NCI-H2107 (cell line): ENCODE data around the gene NPC1L1.

Experiments
- DNase-seq: peaks from one replicate; lab custom pipeline; 2025; lab: John Stamatoyannopoulos, UW

Gene NPC1L1

DNA sequence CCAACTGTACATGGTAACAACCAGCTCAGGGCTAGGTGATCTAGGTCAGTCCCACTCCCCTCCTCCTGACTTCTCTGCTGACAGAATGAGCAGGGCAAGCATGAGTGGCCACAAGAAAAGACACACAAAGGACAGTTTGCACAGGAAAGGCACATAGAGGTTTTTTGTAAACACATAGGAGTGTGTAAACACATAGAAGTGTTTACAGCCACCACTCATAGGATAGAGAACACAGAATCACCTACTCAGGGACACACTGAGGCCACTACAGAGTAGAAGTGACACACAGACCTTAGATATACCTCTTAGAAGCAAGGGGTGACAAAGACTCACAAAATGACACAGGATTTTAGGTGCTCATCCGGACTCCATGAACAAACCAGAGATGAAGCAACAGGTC is 69.7 kb downstream of the NPC1L1 start:
- no peak for DNase-seq

DNA sequence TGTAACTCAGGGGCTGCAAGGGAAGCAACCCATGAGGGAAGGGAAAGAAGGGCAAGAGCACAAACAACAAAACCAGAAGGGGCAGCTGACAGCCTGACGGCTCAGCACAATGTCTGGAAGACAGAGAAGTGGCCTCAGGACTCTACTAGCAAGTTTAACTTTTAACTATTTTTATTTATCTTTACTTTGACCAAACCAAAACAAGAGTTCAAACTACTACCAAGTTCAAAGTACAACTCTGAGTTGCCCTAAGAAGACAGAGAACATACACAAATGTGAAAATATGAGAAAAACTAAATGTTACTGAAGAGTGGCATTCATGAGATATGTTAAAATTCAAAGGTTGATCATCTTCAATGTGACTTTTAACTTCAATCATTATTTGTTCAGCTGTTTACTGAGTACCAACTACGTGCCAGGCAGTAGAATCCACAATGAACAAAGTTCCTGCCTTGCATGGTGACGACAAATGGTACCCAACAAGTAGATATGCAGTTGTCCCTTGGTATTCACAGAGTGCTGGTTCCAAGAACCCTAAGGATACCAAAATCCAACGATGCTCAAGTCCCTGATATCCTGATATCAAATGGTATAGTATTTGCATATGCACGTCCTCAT is 70.4 kb downstream of the NPC1L1 start:
- DNase-seq: no peak

DNA sequence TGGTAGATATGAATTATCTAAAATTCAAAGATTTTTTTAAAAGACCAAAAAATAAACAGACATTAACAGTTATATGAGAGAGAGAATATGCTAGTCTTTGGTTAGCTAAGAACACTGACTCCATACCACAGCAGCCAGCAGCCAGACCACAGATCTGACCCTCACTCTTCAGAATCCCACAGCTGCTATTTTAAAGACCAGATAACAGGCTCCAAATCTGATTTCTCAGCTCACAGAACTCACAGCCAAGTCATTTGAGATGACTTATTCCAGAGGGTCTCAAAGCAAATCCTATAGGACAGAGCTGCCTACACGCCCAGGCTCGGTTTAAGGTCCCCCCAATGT is 71.0 kb downstream of the NPC1L1 start:
- no peak for DNase-seq

DNA sequence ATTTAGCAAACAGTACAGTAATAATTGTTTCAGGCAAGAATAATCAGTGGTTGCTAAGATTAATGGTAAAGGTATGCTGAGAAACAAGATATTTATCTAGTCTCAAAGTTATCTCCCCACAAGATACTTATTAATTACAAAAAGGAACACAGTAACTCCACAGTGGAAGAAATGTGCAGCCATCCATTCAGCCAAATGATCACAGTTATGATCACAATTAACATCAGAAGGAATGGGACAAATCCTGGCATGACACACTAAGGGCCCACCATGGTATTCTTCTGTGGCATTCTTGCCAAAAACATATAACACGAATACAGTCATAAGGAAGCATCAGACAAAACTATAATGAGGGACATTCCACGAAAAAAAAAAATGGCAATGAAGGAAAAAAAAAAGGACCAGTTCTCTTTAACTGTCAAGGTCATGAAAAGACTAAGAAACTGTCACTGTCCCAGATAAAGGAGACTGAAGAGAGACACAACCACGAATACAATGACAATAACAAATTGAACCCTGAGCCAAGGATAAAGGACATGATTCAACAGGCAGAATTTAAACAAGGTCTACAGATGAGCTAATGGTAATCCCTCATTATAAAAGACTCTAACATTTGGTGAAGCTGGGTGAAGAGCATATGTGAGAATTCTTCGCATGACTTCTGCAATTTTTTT is 71.5 kb downstream of the NPC1L1 start:
- DNase-seq: no peak

DNA sequence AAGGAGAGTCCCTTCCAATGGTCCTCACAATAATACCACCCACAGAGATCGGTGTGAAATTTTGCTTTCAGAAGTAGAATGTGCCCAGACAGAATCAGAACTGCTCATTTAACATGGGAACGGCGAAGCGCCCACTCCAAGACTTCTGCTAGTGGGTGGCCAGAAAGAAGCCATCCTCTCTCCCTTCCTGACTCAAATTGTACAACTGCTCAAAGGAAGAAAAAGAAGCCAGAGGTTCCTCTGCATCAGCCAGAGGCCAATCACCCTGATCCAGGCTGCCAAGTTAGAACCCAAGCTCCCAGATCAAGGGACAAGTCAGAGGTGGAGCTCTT is 73.9 kb downstream of the NPC1L1 start:
- DNase-seq: no peak

DNA sequence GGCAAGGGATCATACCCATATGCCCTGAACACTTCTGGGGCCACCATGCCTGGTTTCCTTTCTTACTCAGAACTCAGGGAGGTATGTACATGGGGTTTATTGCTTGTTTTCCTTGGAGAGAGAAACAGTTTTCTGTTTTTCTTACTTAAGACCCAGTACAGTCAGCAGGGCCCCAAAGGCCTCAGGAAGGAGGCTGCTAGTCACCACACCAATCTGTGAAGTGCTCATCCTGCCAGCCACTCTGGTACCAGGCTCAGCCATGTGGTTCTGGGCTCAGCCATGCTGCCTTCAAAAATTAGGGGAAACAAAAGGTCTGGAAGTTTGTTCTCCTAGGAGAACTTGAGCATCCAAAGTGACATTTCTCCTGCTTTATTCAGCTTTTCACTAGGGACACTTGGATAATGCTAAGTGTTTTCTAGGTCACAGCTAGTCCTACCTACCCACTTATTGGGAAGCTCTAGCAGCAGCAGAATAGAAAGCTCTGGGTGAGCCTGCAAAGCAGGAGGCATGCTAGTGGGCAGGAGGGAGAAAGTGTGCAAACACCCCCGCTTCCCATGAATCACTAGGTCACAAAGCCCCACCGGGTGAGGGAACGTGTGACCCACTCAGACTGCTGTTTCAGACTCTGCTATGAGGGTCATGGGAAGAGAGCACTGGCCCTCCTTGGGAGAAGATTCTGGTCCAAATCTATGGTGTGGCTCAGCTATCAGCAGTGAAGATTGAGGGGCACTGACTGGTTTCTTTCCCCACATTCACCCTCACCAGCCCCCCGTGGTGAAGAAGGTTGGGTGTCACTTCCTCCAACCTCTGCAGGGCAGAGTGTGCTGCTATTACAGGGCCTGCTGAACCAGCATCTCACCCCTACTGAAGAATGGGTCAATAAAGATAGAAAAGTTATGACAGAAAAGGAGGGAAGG is 74.6 kb downstream of the NPC1L1 start:
- DNase-seq: no peak

DNA sequence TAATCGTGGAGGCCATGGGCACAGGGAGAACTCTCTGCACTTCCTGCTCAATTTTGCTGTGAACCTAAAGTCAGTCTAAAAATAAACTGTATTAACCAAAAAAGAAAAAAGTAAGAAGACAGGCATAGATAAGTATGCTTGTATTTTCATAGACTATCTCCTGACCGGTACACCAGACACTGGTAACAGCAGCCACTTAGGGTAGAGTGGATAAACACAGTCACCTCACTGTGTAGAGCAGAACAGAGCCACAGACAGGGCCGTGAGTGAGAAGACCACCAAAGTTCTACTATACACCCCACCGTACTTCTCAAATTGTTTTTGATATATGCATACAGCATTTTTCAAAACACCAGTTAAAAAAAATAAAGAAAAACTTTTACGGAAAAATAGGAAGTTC is 75.6 kb downstream of the NPC1L1 start:
- no peak for DNase-seq

DNA sequence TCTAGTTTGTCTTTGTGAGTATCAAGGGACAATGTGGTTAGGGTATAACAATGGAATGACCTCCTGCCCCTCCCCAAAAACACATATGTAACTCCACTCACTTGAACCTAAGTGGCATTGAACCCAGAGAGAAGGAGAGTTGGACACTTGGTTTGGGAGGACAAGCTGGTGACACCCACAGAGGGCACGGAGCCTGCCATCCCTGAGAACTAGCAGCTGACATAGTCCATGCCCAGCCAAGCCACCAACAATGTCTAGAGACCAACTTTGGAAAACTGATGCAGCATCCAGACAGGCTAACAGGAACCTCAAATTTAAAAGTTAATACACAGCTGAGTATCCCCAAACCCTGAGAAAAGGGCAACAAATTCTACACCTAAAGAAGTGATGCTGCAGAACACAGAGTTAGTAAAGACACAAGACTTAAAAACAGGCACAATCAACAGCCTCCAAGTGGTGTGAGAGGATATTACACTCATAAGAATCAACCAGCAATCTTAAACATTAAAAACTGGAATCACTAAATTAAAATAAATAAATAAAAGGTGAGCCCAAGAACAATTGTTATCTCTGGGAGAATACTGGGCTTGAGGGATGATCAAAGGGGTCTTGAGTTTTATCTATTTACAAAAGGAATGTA is 77.8 kb downstream of the NPC1L1 start:
- no peak for DNase-seq
